ENCODE measurements around the gene CFAP221.

The CFAP221 gene

DNA sequence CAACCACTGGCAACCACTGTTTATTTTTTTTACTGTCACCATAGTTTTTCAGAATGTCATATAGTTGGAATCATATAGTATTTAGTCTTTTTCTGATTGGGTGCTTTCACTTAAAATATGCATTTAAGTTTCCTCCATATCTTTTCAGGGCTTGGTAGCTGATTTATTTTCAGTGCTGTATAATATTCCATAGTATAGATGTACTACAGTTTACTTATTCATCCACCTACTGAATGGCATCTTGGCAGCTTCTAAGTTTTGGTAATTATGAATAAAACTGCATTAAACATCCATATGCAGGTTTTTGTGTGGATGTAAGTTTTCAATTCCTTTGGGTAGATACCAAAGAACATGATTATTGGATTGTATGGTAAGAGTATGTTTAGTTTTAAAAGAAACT, 23.0 kb downstream of the CFAP221 start:
- no peak overlapping the region for H3K9ac ChIP-seq (ENCODE audit: low read length)
- H3F3A ChIP-seq (ENCODE audit: insufficient read depth), result no peaks in the 10 kb centered on the region
- no peak for TF ChIP-seq EZH2phosphoT487 (conservative IDR thresholded peaks at IDR 0.05; ENCODE audit: low read length)
- TF ChIP-seq, protein P1, sequence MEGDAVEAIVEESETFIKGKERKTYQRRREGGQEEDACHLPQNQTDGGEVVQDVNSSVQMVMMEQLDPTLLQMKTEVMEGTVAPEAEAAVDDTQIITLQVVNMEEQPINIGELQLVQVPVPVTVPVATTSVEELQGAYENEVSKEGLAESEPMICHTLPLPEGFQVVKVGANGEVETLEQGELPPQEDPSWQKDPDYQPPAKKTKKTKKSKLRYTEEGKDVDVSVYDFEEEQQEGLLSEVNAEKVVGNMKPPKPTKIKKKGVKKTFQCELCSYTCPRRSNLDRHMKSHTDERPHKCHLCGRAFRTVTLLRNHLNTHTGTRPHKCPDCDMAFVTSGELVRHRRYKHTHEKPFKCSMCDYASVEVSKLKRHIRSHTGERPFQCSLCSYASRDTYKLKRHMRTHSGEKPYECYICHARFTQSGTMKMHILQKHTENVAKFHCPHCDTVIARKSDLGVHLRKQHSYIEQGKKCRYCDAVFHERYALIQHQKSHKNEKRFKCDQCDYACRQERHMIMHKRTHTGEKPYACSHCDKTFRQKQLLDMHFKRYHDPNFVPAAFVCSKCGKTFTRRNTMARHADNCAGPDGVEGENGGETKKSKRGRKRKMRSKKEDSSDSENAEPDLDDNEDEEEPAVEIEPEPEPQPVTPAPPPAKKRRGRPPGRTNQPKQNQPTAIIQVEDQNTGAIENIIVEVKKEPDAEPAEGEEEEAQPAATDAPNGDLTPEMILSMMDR (IDR thresholded peaks at IDR 0.05; ENCODE audit: insufficient read depth, low read length, poor library complexity, severe bottlenecking), result no peak
- H3K4me2 ChIP-seq (ENCODE audit: low read depth, low read length, poor library complexity, severe bottlenecking), result no peak overlapping the region
- no peak overlapping the region for H3K27ac ChIP-seq (ENCODE audit: low read depth, low read length)
- H3K9me2 ChIP-seq (replicated peaks; ENCODE audit: insufficient read depth, low read length), result no peaks in the 10 kb centered on the region
- H2AFZ ChIP-seq (ENCODE audit: low read depth, low read length, severe bottlenecking), result no peak overlapping the region
- H4K20me1 ChIP-seq (ENCODE audit: low read depth, low read length), result no peaks in the 10 kb centered on the region
- H3K79me2 ChIP-seq (ENCODE audit: insufficient read depth, low read length), result no peaks in the 10 kb centered on the region
- no peaks in the 10 kb centered on the region for H3K27me3 ChIP-seq (ENCODE audit: low read length)
- H3K36me3 ChIP-seq (ENCODE audit: low read length), result no peaks in the 10 kb centered on the region
- no peak overlapping the region for H3K4me3 ChIP-seq (ENCODE audit: insufficient read depth, low read length, poor library complexity, severe bottlenecking)
- H3K9me3 ChIP-seq (ENCODE audit: insufficient read depth, low read length), result 0 out of 2 replicates have a peak, but pooled peaks cover 3% of the 10 kb centered on the region

DNA sequence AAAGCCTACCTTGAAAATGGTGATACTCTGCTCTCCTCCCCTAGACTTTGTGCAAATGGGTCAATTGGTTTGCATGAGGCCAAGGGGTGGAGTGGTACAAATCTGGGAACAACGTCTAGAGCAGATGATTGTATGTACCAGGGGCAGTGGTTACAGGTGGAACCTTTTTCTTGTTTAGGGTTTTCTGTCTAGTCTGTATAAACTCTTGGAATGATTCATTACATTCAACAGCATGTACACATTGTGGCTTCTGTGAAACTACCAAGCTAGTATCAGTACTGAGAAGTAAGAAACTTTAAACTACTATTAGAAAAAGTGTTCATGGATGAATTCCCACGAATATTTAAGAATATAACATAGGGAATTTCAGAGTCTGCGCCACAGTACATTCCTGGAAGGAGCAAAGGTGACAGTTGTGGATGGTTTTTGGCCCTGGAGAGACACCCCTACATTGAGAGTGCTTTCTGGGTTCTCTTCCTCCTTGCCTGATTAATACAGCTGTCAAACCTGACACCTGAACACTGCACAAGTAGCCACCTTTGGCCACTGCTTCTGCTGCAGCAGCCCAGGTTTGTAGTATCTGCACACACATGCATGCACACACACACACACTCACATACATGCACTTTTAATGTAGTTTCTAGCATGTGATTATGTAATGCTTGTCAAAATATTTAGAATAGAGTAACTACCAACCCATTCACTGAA, 30.0 kb downstream of the CFAP221 start:
- Histone ChIP-seq H3F3A (ENCODE audit: insufficient read depth) (no peaks in the 10 kb centered on the region), H3K36me3 (ENCODE audit: low read length) (no peaks in the 10 kb centered on the region), H3K27me3 (ENCODE audit: low read length) (no peaks in the 10 kb centered on the region), H3K79me2 (ENCODE audit: insufficient read depth, low read length) (no peaks in the 10 kb centered on the region), H3K4me3 (ENCODE audit: insufficient read depth, low read length, poor library complexity, severe bottlenecking) (no peak overlapping the region), H3K27ac (ENCODE audit: low read depth, low read length) (no peak overlapping the region), H4K20me1 (ENCODE audit: low read depth, low read length) (no peaks in the 10 kb centered on the region), H3K4me2 (ENCODE audit: low read depth, low read length, poor library complexity, severe bottlenecking) (no peak overlapping the region), H3K9me2 (replicated peaks; ENCODE audit: insufficient read depth, low read length) (0 out of 2 replicates have a peak, but pooled peaks cover 4% of the 10 kb centered on the region), H3K9ac (ENCODE audit: low read length) (no peak overlapping the region), H2AFZ (ENCODE audit: low read depth, low read length, severe bottlenecking) (no peak overlapping the region), H3K9me3 (ENCODE audit: insufficient read depth, low read length) (no peaks in the 10 kb centered on the region)
- TF ChIP-seq, protein P1 (IDR thresholded peaks at IDR 0.05; ENCODE audit: insufficient read depth, low read length, poor library complexity, severe bottlenecking), result no peak
- no peak for TF ChIP-seq EZH2phosphoT487 (conservative IDR thresholded peaks at IDR 0.05; ENCODE audit: low read length)

DNA sequence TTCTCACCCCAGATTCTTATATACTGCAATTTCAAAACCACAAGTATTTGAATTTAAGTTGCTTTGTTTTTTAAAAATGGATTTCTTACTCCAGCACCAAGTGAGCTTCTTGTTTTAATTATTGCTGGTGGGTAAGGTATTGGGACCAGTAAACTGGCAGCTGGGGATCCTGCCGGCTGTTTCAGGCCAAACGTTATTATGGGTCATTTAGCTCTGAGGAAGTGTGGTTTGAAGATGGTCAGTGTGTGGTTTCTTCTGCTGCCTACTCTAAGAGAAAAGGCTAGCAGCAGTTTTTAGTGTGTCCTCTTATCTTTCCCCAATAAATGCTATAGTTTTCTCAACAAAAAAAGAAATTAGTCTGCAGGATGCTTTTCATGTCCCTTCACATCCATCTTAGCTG, 30.6 kb downstream of the CFAP221 start:
- Histone ChIP-seq H3K9me3 (ENCODE audit: insufficient read depth, low read length) (no peaks in the 10 kb centered on the region), H4K20me1 (ENCODE audit: low read depth, low read length) (no peaks in the 10 kb centered on the region), H3K27me3 (ENCODE audit: low read length) (no peaks in the 10 kb centered on the region), H3K27ac (ENCODE audit: low read depth, low read length) (no peak overlapping the region), H2AFZ (ENCODE audit: low read depth, low read length, severe bottlenecking) (no peak overlapping the region), H3K79me2 (ENCODE audit: insufficient read depth, low read length) (no peaks in the 10 kb centered on the region), H3K4me2 (ENCODE audit: low read depth, low read length, poor library complexity, severe bottlenecking) (no peak overlapping the region), H3F3A (ENCODE audit: insufficient read depth) (no peaks in the 10 kb centered on the region), H3K4me3 (ENCODE audit: insufficient read depth, low read length, poor library complexity, severe bottlenecking) (no peak overlapping the region), H3K36me3 (ENCODE audit: low read length) (no peaks in the 10 kb centered on the region), H3K9ac (ENCODE audit: low read length) (no peak overlapping the region), H3K9me2 (replicated peaks; ENCODE audit: insufficient read depth, low read length) (0 out of 2 replicates have a peak, but pooled peaks cover 4% of the 10 kb centered on the region)
- TF ChIP-seq, protein P1 (IDR thresholded peaks at IDR 0.05; ENCODE audit: insufficient read depth, low read length, poor library complexity, severe bottlenecking), result no peak
- TF ChIP-seq EZH2phosphoT487 (conservative IDR thresholded peaks at IDR 0.05; ENCODE audit: low read length), result no peak

All from SU-DHL-6 (cell line).